Suprapubic skin (tissue), 4 donors: ENCODE measurements around the gene PGA4. TPM values are rescaled to one million over a fixed set of nuclear protein-coding genes. Genes with fewer than 3 reads are reported as not detected.

ENCODE experiments used
- DNase-seq, 2 donors: peaks; one replicate each; pipeline ENCODE4 v3.0.0-alpha.2; 2019; ENCODE audit warnings: low spot score in 2 of 2
- H3K27ac ChIP-seq: fragments of 200-600 bp; sonication (generic); one replicate; pipeline ENCODE4 v1.5.1; 2019
- H3K27me3 ChIP-seq: fragments of 200-600 bp; sonication (generic); one replicate; pipeline ENCODE4 v1.5.1; 2019
- H3K36me3 ChIP-seq: fragments of 200-600 bp; sonication (generic); one replicate; pipeline ENCODE4 v1.5.1; 2019
- H3K4me1 ChIP-seq: fragments of 200-600 bp; sonication (generic); one replicate; pipeline ENCODE4 v1.5.1; 2019
- H3K4me3 ChIP-seq: fragments of 200-600 bp; sonication (generic); one replicate; pipeline ENCODE4 v1.5.1; 2019; ENCODE audit warnings: mild to moderate bottlenecking
- H3K9me3 ChIP-seq: fragments of 200-600 bp; sonication (generic); one replicate; pipeline ENCODE4 v1.5.1; 2019
- EP300 ChIP-seq: sonication (generic); formaldehyde crosslinking; IDR thresholded peaks from one replicate; pipeline ENCODE4 v1.6.1; 2017; ENCODE audit warnings: antibody characterized with exemption
- POLR2A ChIP-seq, 2 donors: fragments of 450-650 bp; IDR thresholded peaks; one replicate each; pipeline ENCODE4 v1.6.1; 2017; ENCODE audit warnings: antibody characterized with exemption in 2 of 2, mild to moderate bottlenecking in 2 of 2, moderate library complexity in 2 of 2
- POLR2AphosphoS5 ChIP-seq, 3 donors: sonication (generic); formaldehyde crosslinking; IDR thresholded peaks; one replicate each; pipeline ENCODE4 v1.6.1; 2017; ENCODE audit warnings: antibody characterized with exemption in 3 of 3
- WGBS: methylation state at CpG from one replicate; pipeline ENCODE4 v1.1.5; 2018; 5-methylcytosine and 5-hydroxymethylcytosine counted together
- total RNA-seq, 4 donors: library from RNA; depleted of rRNA; stranded (reverse); fragments of >200 nt; gene quantifications; one replicate each; pipeline ENCODE4 v1.1.0, GENCODE V29; 2016
- TF ChIP-seq, protein P1 (sequence below), 2 donors: fragments of 200-600 bp in 1 of 2; fragments of 450-650 bp in 1 of 2; sonication (generic) in 1 of 2; IDR thresholded peaks; one replicate each; pipeline ENCODE4 v1.5.1; 2016 to 2019; ENCODE audit warnings: antibody characterized with exemption in 2 of 2, mild to moderate bottlenecking in 1 of 2, moderate library complexity in 1 of 2

PGA4 gene
- total RNA-seq, 4 donors from 2014 or later = 4.8 TPM; not detected in 3

DNA sequence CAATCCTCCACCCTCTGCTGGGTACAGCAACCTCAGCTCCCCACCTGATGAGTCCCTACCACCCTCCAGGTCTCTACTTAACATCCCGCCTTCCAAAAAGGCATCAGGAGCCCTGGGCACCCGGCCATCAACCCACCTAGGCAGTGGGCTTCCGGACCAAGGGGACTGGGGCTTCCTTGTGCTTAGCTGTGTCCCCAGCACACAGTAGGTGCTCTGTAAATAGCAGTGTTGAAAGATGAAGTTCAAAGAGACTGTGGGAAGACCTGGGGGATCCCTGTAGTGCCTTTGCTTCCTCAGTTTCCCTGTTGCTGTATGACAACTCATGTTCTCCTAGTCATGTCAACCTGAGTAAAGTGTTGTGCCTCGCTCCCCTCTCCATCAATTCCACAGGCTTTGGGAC, 51.9 kb downstream of the PGA4 start:
- Histone ChIP-seq H3K36me3 (no peaks in the 10 kb centered on the region), H3K4me1 (peaks cover 14% of the 10 kb centered on the region), H3K27ac (no peak overlapping the region), H3K27me3 (no peaks in the 10 kb centered on the region), H3K9me3 (no peaks in the 10 kb centered on the region), H3K4me3 (no peak overlapping the region)
- TF ChIP-seq POLR2A (IDR thresholded peaks at IDR 0.05) (no peak), EP300 (no peak)
- TF ChIP-seq, protein P1, sequence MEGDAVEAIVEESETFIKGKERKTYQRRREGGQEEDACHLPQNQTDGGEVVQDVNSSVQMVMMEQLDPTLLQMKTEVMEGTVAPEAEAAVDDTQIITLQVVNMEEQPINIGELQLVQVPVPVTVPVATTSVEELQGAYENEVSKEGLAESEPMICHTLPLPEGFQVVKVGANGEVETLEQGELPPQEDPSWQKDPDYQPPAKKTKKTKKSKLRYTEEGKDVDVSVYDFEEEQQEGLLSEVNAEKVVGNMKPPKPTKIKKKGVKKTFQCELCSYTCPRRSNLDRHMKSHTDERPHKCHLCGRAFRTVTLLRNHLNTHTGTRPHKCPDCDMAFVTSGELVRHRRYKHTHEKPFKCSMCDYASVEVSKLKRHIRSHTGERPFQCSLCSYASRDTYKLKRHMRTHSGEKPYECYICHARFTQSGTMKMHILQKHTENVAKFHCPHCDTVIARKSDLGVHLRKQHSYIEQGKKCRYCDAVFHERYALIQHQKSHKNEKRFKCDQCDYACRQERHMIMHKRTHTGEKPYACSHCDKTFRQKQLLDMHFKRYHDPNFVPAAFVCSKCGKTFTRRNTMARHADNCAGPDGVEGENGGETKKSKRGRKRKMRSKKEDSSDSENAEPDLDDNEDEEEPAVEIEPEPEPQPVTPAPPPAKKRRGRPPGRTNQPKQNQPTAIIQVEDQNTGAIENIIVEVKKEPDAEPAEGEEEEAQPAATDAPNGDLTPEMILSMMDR (IDR thresholded peaks at IDR 0.05) = no peak
- 88% methylated on average over 4 of the region's 4 CpGs for WGBS
- no peak for DNase-seq

DNA sequence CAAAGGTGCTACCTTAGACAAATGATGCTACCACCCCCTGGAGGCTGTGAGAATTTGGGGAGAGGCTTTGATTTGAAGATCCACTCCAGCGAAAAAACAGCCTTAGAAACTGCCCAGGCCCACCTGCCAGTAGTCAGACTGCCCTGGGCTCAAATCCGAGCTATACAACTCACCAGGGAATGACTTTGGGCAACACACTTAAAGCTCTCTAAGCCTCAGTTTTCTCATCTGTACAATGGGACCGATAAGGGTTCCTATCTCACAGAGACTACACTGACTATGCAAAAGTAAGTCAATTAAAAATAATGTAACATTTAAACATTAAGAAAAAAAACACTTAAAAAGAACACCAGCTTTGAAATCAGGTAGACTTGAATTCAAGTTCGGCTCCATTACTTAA, 53.0 kb downstream of the PGA4 start:
- no peaks in the 10 kb centered on the region for H3K9me3 ChIP-seq
- no peak overlapping the region for H3K27ac ChIP-seq
- H3K27me3 ChIP-seq = no peaks in the 10 kb centered on the region
- TF ChIP-seq, protein P1 (IDR thresholded peaks at IDR 0.05) = no peak
- TF ChIP-seq POLR2AphosphoS5 (IDR thresholded peaks at IDR 0.05) (no peak), POLR2A (IDR thresholded peaks at IDR 0.05) (no peak), EP300 (no peak)
- H3K4me1 ChIP-seq = peaks cover 20% of the 10 kb centered on the region
- DNase-seq = no peak
- H3K36me3 ChIP-seq = no peaks in the 10 kb centered on the region
- WGBS = 96% methylated on average over 4 of the region's 4 CpGs
- H3K4me3 ChIP-seq = no peak overlapping the region

DNA sequence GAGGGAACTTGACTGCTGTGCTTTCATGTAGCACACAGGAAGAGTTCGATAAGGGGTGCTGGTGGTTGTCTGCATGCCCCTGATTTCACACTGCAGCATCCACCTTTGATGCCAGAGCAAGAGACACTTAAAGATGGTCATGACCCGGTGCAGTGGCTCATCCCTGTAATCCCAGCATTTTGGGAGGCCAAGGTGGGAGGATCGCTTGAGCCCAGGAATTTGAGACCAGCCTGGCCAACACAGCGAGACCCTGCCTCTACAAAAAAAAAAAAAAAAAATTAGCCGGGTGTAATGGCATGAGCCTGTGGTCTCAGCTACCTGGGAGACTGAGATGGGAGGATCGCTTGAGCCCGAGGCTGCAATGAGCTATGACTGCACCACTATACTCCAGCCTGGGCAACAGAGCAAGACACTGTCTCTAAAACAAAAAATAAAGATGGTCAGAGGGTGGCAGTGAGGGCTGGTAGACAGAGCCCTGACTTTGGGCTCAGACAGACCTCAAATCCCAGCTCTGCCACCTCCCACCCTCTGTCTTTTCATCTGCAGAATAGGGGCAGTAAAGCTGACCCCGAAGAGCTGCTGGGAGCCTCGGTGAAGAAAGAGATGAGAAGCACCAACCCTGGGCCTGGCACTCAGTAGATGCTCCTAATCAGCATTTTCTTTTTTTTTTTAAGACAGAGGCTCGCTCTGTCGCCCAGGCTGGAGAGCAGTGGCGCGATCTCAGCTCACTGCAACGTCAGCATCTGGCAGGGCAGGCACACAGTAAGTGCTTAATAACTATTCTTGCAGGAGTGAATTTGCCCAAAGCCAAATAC, 55.2 kb downstream of the PGA4 start:
- H3K27ac ChIP-seq = no peak overlapping the region
- H3K36me3 ChIP-seq = no peaks in the 10 kb centered on the region
- WGBS = 67% methylated on average over 14 of the region's 14 CpGs
- no peak for TF ChIP-seq POLR2AphosphoS5 (IDR thresholded peaks at IDR 0.05)
- peaks cover 34% of the 10 kb centered on the region for H3K4me1 ChIP-seq
- H3K4me3 ChIP-seq = no peak overlapping the region
- H3K27me3 ChIP-seq = no peaks in the 10 kb centered on the region
- DNase-seq = no peak
- no peaks in the 10 kb centered on the region for H3K9me3 ChIP-seq

DNA sequence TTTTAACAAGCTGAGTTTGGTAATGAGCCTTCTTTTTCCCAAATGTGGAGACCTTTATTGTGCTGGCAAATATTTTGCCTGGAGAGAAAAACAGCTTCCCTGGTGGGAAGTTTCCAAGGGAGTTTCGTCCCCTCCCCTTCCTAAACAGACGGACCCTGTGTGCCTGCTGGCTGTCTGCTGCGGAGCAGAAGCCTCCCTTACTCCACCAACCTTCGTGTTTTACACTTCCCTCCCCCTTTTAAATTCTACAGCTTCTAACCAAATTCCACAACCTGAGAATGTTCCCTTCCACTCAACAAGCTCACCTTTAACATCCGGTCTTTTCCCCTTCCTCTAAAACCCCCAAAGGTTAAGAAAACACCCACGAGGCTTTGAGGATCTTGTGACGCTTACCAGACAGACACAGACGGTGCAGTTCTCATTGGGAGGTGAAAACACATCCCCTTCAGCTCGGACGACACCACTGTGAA, 55.9 kb downstream of the PGA4 start:
- H3K9me3 ChIP-seq = no peaks in the 10 kb centered on the region
- no peak overlapping the region for H3K4me3 ChIP-seq
- H3K36me3 ChIP-seq = no peaks in the 10 kb centered on the region
- H3K4me1 ChIP-seq = peaks cover 31% of the 10 kb centered on the region
- H3K27me3 ChIP-seq = no peaks in the 10 kb centered on the region
- WGBS = 46% methylated on average over 10 of the region's 10 CpGs
- no peak overlapping the region for H3K27ac ChIP-seq
- TF ChIP-seq EP300 (no peak), POLR2AphosphoS5 (IDR thresholded peaks at IDR 0.05) (no peak), POLR2A (IDR thresholded peaks at IDR 0.05) (no peak)
- TF ChIP-seq, protein P1 (IDR thresholded peaks at IDR 0.05) = no peak
- no peak for DNase-seq

DNA sequence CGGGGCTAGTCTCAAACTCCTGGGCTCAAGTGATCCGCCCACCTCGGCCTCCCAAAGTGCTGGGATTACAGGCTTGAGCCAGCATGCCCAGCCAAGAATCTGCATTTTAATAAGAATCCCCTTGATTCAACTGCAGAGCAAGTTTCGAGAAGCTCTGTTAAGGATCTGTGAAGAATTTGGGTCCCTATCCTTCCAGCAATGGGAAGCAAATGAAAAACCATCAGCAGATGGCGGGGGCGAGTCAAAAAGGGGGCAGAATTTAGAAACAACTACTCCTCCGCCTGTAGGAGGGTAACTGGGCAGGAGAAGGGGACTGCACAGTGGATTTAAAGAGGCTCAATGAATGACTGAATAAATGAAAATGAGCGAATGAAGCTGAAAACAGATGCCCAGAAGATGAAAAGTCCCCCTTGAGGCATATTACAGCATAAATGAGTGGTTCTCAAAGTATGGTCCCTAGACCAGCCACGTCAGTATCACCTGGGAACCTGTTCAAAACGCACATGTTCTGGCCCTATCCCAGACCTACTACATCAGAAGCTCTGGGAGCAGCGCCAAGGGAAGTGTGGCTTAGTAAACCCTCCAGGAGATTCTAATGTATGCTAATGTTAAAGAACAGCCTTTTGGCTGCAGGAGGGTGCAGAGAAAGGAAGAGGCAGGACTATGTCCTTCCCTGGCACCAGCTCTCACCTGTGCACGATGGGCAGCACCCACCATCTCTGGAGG, 58.0 kb downstream of the PGA4 start:
- TF ChIP-seq, protein P1 (IDR thresholded peaks at IDR 0.05) = no peak
- TF ChIP-seq POLR2A (IDR thresholded peaks at IDR 0.05) (no peak), EP300 (no peak), POLR2AphosphoS5 (IDR thresholded peaks at IDR 0.05) (no peak)
- no peaks in the 10 kb centered on the region for H3K9me3 ChIP-seq
- no peaks in the 10 kb centered on the region for H3K36me3 ChIP-seq
- DNase-seq = no peak
- no peak overlapping the region for H3K4me3 ChIP-seq
- peaks cover 20% of the 10 kb centered on the region for H3K4me1 ChIP-seq
- no peaks in the 10 kb centered on the region for H3K27me3 ChIP-seq
- 56% methylated on average over 12 of the region's 12 CpGs for WGBS
- no peak overlapping the region for H3K27ac ChIP-seq
